NCI-H128 (cell line): ENCODE data around the gene C15orf39.

ENCODE experiments used
- DNase-seq: peaks from one replicate; lab custom pipeline; 2025; ENCODE audit not compliant: unreplicated experiment; lab: John Stamatoyannopoulos, UW

C15orf39 gene

DNA sequence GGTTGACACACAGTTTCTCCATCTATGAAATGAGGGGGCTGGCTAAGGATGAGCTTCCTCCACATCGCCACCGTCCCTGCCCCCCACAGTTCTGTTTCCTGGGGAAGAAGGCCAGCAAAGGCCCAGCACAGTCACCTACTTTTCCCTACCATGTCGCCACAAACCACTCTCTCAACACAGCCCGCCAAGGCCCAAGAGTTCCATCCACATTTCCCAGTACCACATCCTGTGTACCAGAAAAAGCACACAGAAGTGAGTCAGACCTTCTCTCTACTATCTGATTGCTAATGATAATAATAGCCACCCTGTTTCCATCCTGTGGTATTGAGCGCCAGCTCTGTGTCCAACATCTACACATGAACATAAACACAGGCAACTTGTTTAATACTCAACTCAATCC lies 30.3 kb upstream of the C15orf39 start:
- DNase-seq = no peak

DNA sequence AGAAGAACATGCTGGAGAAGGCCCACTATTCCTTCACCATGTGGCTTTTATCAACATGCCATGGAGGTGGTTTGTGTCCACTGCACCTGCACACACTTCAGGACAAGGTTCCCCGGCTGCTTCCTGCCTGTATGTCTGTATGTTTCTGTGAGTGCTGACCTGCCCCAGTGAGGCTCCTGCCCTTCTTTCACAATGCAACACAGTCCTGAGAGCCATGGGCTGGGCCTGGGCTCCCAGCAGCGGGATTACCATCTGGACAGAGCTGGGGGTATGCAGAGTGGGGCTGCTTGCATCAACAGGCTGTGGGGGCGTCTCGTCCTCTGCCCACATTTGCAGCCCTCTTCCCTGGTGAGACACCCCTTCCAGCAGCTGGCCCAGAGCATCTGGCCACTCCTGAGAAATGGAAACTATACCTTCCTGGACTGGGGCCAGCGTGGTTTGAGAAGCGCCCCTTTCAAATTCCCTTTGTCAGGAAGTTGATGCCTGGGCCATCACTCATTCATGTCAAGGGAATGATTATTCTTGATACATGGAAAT lies 29.3 kb upstream of the C15orf39 start:
- DNase-seq = no peak

DNA sequence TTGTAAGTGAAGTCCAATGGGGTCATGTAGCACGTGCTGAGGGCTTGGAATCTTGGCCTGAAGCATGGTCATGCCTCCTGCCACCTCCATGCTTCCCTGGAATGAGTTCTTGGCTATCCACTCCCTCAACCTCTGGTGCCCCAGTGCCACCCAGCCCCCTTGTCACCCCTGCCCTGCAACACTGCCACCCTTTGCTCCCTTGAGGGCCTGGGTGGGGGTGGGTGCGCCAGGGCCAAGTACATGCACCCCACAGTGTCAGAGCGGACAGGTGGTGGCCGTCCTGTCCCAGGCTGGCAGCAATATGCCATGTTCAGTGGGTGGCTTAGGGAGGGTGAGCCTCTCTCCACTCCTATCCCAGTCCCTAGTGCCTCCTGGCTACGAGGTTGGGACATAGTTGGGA lies 27.6 kb upstream of the C15orf39 start:
- DNase-seq = no peak

DNA sequence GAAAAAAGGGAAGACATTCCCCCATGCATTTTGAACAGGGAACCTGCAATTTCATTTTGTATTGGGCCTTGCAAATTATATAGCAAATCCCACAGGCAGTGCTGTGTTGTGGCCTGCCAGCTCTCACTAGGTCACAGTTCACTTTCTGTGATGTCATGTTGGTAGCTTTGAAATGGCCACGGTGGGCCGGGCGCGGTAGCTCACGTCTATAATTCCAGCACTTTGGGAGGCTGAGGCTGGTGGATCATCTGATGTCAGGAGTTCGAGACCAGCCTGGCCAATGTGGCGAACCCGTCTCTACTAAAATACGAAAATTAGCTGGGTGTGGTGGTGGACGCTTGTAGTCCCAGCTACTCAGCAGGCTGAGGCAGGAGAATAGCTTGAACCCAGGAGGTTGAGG lies 27.0 kb upstream of the C15orf39 start:
- no peak for DNase-seq

DNA sequence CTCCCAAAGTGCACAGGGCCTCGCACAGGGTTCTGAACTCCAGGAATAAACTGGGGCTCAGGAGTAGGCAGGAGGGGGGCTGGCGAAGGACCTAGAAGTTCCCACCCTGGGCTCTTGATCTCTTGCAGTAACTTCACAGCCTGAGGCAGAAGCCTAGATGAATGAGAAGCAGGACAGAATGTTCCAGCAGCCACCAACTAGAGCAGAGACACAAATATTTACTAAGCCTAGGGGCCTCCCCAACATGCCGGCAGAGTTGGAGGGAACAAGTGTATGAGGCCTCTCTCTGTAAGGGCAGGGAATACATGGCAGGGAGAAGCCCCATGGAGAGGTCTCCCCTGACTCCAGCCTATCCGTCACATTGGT lies 25.3 kb upstream of the C15orf39 start:
- no peak for DNase-seq

DNA sequence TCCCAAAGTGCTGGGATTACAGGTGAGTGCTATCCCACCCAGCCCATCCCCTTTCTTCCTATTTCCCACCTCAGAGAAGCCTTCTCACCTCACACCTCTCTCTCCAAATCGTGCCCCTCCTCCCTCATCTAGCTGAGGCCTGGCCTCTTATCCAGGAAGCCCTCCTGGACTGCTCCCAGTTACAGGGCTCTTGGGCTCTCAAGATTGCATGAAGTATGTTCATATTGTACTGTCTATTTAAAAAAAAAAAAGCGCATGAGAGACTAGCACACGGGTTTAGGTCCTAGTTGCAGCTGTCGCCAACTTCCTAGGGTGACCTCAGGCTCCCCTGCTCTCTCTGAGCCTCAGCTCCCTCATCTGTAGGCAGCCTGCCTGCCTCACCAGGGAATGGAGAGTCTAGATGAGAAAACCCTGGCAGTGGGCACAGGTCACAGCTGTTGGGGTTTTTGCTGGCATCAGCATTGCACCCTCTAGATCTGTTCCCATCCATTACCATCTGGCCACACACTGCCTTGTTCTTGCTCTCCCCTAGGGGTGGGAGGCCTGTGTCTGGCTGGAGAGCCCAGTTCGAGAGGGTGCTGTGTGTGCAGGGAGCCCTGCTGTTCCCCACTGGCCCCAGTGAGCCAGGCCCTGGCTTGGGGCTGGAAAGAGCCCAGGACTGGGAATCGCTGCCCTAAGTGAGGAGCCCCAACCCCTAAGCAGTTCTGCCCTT lies 24.2 kb upstream of the C15orf39 start:
- no peak for DNase-seq

DNA sequence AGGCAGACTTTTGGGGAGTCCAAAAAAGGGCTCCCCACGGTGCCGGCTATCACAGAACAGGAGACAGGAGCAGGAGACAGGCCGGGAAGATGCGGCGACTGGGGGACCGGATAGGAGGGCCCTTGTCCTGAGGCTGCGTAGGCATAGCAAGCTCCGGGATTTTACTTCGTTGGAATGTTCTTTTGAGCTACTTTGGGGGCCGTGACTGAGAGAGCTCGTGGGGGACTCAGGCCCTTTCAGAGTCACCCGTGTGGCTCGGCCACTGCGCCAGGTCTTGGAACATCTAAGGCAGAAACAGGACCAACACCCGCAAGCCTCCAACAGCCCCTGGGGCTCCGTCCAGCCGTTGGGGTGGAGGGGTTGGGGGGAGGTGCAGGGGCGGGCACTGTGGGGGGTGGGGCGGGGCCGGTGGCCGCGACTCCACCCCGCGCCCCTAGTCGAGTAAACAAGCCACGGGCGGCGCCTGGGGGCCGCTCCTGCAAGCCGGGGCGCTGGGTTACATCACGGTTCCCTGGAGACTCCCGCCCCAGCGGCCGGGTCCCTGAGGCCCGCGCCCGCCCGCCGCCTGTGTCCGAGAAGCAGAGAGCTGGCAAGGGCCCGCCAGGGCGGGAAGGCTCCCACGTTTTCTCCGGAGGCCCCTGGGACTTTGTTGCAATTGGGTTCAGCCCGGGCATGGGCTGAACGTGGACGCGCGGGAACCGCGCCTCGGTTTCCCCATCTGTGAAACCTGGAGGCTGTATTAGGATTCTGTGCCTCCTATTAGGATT lies 23.3 kb upstream of the C15orf39 start:
- no peak for DNase-seq

DNA sequence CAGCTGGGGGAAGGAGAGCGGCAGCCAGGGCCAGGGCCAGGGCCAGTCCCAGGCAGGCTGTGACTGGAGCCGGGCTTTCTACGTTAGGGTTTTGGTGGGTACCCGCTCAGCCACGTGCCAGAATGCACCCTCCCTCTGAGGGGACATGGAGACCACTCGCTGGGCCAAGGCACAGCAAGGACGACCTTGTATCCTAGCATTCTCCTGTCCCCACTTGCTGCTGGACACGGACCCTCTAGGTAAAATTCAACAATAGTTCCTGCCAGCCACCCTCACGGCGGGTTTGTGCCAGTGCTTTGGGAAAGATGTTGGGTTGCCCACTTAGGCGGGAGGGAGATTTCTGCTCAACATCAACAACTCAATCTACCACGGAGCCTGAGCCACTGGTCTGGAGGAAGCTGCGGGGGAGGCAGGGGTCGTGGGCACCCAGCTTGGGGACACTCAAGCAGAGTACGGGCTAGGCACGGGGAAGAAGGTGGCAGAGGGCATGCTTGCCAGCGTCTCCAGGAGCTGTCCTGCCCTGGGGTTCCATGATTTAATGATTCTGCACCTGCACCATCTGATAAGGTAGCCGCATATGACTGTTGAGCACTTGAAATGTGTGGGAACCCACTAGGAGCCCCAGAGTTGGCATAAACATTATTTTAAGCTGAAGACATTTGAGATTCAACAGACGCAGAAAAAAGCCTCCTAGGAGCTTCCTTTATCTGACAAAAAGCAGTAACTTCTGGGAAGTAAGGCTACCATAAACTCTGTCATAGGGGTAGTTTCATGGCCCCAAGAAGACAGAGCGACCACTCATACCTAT lies 22.5 kb upstream of the C15orf39 start:
- no peak for DNase-seq

DNA sequence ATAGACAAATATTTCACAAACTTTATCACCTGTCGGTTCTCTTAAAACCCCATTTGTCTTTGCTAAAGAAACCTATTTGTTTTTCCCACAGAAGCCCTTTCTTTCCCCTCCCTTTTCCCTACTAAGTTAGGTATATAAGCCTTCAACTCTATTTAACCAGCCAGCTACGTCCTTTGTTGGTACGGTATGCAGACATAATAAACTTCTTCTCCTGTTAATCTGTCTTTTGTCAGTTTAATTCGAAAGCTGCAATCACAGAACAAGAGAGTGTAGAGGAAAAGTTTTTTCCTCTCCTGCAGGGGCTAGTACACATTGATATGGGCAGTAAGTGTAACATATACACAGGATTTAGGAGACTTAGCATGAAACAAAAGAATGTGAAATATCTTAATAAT lies 21.9 kb upstream of the C15orf39 start:
- DNase-seq = no peak

DNA sequence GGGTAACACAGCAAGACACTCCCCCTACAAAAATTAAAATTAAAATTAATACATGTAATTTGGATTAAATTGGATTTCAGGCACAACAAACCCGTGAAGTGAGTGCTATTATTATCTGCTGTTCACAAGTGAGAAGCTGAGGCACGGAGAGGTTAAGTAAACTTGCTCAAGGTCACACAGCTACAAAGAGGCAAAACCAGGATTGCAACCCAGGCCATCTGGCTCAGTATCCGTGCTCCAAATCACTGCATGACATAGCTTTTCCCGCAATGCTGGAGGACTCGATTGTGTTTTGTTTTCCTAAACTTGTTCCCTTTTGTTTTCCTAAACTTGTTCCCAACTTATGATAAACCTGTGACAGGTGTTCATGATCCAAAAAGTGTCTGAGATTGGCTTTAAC lies 19.9 kb upstream of the C15orf39 start:
- DNase-seq = no peak

DNA sequence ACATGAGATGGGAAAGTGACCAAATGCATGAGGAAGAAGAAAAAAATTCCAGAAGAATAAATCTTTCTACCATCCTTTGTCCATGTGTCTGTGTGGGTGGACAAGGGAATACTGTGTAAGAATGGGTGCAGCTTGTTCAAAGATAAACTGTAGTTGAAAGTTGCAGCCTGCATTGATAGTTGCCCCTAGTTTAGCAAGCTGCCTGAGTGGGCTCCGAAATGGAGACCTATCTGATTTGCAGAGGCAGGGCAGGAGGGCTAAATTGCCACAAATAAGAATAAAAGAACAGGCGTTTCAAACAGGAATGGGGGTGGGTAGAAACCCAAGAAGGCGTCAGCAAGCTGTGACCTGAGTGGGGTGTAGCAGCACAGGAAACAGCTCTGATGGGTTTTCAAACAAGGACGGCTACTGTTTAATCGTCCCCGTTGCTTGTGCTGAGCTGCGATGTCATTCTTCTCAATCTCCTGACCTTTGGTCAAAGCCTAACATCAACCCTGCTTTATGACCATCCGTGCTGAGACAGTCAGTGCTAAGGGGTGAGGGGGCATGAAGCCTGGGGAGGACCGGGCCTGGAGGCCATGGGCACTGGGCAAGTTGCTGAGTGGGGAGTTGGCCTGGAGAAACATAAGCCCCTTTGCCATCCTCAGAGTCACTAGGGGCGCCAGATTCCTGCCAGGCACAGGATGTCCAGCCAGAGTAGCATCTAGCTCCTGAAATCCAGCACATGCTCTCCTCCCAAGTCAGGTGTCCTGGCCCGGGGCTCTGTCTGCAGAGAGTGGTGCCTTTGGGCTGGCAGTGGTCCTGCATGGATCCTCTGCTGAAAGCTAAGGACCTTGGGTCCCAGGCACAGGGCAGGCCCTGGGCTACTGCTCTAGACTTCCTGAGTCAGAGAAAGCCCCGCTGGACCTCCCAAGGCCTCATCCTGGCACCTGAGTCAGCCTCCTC lies 19.2 kb upstream of the C15orf39 start:
- no peak for DNase-seq

DNA sequence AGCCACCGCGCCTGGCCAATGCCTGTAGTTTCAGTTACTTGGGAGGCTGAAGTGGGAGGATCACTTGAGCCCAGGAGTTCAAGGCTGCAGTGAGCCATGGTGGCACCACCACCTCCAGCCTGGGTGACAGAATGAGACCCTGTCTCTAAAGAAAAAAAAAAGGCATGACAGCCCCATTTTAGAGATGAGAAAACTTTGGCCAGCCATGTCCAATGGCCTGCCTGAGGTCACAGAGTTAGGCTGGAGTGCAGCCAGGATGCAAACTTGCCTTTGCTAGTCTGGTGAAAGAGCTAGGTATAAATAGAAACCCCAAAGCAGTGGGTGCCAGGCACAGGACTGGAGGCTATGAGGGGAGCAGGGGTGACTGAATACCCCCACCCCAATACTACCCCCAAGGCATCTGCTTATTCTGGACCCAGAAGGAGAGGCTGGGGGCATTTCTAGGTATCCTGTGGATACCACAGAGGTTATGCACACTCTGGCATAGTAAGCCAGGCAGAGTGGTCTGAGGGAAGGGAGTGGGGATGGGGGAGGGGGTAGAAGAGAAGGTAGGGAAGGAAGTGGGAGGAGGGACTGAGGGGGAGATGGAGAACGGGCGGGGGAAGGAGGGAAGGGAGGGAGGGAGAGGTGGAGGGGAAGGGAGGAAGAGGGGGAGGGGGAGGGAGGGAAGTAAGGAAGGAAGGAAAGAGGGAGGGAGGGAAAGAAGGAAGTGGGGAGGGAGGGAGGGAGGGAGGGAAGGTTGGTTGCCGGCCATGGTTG lies 16.2 kb upstream of the C15orf39 start:
- DNase-seq = no peak

DNA sequence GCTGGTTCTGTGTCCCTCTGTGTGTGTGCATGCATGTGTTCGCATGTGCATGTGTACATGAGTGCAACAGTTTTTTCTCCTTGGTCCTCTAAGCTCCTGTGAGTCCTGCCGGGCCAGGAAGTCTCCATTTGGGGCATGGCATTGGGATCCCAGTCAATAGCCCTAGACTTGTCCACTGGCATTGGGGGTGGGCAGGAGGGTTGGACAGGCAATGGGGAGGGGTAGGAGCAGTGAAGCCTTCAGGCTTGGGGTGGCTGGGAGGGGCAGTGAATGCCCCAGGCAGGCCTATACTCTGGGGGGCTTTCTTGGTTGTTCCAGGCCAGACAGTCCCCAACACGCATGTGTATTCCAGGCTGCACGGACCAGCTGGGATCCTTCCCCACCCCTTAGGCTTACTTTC lies 15.6 kb upstream of the C15orf39 start:
- no peak for DNase-seq

DNA sequence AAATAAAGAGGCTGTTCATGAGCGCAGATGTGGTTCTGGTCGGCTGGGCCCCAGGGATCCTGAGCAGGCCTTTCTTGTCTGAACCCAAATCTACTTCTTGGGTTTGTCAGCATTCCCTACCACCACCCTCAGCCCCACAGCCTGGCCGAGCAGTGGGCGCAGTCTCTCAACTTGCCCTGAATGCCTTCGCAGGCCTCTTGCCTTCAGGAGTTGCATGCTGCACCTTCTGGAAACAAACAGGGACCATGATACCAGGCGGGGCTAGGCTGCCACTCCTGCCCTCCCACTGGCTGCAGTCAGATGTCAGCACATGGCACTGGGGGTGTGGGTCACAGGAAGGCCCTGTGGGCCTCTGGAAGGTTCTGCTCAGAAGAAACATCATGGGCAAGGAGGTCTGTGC lies 13.2 kb upstream of the C15orf39 start:
- no peak for DNase-seq

DNA sequence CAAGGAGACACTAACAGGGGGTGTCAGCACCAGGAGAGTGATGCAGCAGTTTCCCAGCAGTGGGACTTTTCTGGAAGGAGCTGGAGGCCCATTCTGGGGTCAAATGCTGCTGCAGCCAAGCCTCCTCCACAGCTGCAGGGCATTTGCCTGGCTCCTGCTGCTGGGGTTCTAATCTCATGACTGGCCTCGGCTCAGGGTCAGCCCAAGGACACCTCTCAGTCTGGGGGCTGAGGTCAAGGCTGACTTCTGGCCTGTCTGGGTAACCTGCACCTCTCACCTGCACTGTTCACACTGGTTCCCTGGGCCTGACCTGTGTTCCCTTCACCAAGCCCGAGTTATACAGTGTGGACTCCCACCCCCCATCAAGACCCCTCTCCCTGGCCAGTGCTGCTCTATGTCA lies 10.4 kb upstream of the C15orf39 start:
- DNase-seq = no peak

DNA sequence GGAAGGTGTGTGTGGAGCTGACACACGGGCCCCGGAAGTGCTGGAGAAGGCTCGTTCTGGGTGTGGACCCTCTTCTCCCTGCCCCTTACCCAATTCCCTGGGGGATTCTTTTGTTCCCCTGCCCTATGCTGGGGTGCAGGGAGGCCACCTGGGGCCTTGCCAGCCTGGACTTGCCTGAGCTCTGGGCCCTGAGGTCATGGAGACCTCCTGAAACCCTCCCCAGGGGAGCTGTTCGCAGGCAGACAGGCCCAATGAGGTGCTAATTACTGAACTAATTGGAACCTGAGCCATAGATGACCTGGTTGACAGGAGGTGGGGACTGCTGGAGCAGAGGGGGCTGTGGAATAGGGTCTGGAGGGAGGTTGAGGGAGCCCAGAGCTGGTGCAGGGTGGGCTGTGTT lies 9.4 kb upstream of the C15orf39 start:
- no peak for DNase-seq

DNA sequence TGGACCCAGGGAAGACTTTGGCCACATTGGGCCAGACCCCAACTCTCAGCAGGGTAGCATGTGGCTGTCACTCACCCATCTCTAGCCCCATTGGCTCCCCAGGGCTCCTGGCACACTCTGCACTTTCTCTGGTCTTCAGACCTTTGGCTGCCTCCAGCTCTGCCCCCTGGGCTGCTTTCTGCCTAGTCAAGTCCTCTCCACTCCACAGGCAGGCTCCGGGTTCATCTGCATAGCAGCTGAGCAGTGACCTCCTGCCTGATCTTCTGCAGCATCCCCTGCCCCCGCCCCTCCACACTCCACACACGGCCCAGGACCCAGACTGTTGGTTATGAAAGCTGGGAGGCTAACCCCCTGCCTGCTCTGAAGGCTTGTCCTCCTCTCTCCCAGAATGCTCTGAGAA lies 8.4 kb upstream of the C15orf39 start:
- no peak for DNase-seq

DNA sequence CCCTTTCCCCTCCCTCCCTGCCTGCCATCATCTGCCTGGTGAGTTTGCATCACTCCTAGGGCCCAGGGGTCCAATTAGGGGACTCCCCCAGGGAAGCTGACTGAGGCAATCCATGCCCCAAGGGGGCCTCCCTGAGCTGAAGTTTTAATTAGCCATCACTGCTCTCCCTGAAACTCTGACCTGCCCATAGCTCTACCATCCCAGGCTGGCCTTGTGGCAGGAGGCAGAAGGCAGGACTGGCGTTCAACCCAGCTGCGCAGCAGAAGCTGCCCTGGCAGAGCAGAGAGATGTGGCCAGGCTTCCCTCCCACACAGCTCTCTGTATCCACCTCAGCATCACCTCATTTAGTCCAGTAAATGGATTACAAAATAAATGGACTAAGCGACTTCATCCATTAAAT lies 7.7 kb upstream of the C15orf39 start:
- no peak for DNase-seq

DNA sequence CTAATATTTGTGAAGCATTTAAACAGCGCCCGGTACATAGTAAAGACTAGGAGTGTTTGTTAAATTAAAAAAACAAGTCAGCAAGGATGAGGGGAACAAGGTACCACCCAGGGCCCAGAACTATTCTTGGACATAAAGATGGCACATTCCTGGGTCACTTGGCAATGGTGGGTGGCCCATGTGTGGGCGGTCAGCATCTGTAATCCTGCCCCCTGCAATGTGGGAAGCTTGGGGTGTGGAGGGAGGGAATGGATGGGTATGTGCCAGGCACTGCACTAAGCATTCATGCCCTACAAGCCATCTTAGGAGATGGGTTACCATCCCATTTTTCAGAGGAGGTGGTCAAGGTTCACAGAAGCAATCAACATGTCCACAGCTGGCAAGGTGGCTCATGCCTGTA lies 7.3 kb upstream of the C15orf39 start:
- DNase-seq = no peak
